Measurements from ENCODE around the gene SLC16A5.

SLC16A5 gene

GRCh38 chr17:75059369-75060345 is 28.1 kb upstream of the SLC16A5 start:
- H3K4me1 Mint-ChIP-seq (ENCODE audit: low read depth in 2 of 2): peaks cover 2 to 3% of the 10 kb centered on the region in 2 donors
- no peaks in the 10 kb centered on the region for H3K27me3 Mint-ChIP-seq
- no peak overlapping the region for H3K4me3 Mint-ChIP-seq
- H3K27ac Mint-ChIP-seq: no peak overlapping the region
- no peak for DNase-seq
- H3K9me3 Mint-ChIP-seq: no peaks in the 10 kb centered on the region
- no peak for ATAC-seq (replicated peaks)
- H3K36me3 Mint-ChIP-seq (ENCODE audit: insufficient read depth): peaks cover 69% of the 10 kb centered on the region

- Mint-ChIP-seq H3K27ac (no peak overlapping the region), H3K9me3 (no peaks in the 10 kb centered on the region)
- DNase-seq: no peak
These were observed 27.2 kb upstream of the SLC16A5 start for GRCh38 chr17:75060434-75061054.

GRCh38 chr17:75061055-75061438 is 26.7 kb upstream of the SLC16A5 start:
- DNase-seq (no peak), ATAC-seq (replicated peaks) (no peak)
- H3K9me3 Mint-ChIP-seq: no peaks in the 10 kb centered on the region
- H3K27ac Mint-ChIP-seq: peak overlapping the region in 1 of 2 donors; percentile 35
- peaks cover 2 to 3% of the 10 kb centered on the region in 2 donors for H3K4me1 Mint-ChIP-seq (ENCODE audit: low read depth in 2 of 2)
- peaks cover 64% of the 10 kb centered on the region for H3K36me3 Mint-ChIP-seq (ENCODE audit: insufficient read depth)
- H3K27me3 Mint-ChIP-seq: no peaks in the 10 kb centered on the region
- no peak overlapping the region for H3K4me3 Mint-ChIP-seq

More at GRCh38 chr17:75060434-75061054, 27.2 kb upstream of the SLC16A5 start:
- H3K4me3 Mint-ChIP-seq: no peak overlapping the region
- H3K4me1 Mint-ChIP-seq (ENCODE audit: low read depth in 2 of 2): peaks cover 2 to 3% of the 10 kb centered on the region in 2 donors
- no peaks in the 10 kb centered on the region for H3K27me3 Mint-ChIP-seq
- ATAC-seq (replicated peaks): no peak
- H3K36me3 Mint-ChIP-seq (ENCODE audit: insufficient read depth): peaks cover 69% of the 10 kb centered on the region

- Mint-ChIP-seq H3K36me3 (ENCODE audit: insufficient read depth) (peaks cover 58% of the 10 kb centered on the region), H3K27me3 (no peaks in the 10 kb centered on the region), H3K4me3 (no peak overlapping the region), H3K27ac (no peak overlapping the region), H3K9me3 (no peaks in the 10 kb centered on the region), H3K4me1 (ENCODE audit: low read depth in 2 of 2) (peaks cover 2 to 7% of the 10 kb centered on the region in 2 donors)
- no peak for ATAC-seq (replicated peaks)
- no peak for DNase-seq
These were observed 26.1 kb upstream of the SLC16A5 start for GRCh38 chr17:75061618-75062017.

GRCh38 chr17:75063201-75063600 is 24.6 kb upstream of the SLC16A5 start:
- Mint-ChIP-seq H3K27ac (no peak overlapping the region), H3K36me3 (ENCODE audit: insufficient read depth) (peaks cover 45% of the 10 kb centered on the region), H3K4me3 (no peak overlapping the region), H3K9me3 (no peaks in the 10 kb centered on the region), H3K4me1 (ENCODE audit: low read depth in 2 of 2) (peaks cover 9 to 11% of the 10 kb centered on the region in 2 donors), H3K27me3 (no peaks in the 10 kb centered on the region)
- DNase-seq: no peak
- no peak for ATAC-seq (replicated peaks)

- ATAC-seq (replicated peaks) (no peak), DNase-seq (no peak)
- no peaks in the 10 kb centered on the region for H3K27me3 Mint-ChIP-seq
- H3K9me3 Mint-ChIP-seq: no peaks in the 10 kb centered on the region
- peaks cover 45% of the 10 kb centered on the region for H3K36me3 Mint-ChIP-seq (ENCODE audit: insufficient read depth)
- H3K4me3 Mint-ChIP-seq: no peak overlapping the region
- no peak overlapping the region for H3K27ac Mint-ChIP-seq
- H3K4me1 Mint-ChIP-seq (ENCODE audit: low read depth in 2 of 2): peaks cover 9 to 11% of the 10 kb centered on the region in 2 donors
These were observed 24.1 kb upstream of the SLC16A5 start for GRCh38 chr17:75063626-75064025.

GRCh38 chr17:75064040-75064439 is 23.7 kb upstream of the SLC16A5 start:
- no peak overlapping the region for H3K27ac Mint-ChIP-seq

GRCh38 chr17:75064460-75064859 is 23.3 kb upstream of the SLC16A5 start:
- DNase-seq (no peak), ATAC-seq (replicated peaks) (no peak)
- Mint-ChIP-seq H3K27me3 (no peaks in the 10 kb centered on the region), H3K9me3 (no peaks in the 10 kb centered on the region), H3K27ac (no peak overlapping the region), H3K36me3 (ENCODE audit: insufficient read depth) (peaks cover 40% of the 10 kb centered on the region), H3K4me3 (no peak overlapping the region), H3K4me1 (ENCODE audit: low read depth in 2 of 2) (peaks cover 7 to 11% of the 10 kb centered on the region in 2 donors)

More at GRCh38 chr17:75064040-75064439, 23.7 kb upstream of the SLC16A5 start:
- ATAC-seq (replicated peaks) (no peak), DNase-seq (no peak)
- Mint-ChIP-seq H3K4me1 (ENCODE audit: low read depth in 2 of 2) (peaks cover 9 to 11% of the 10 kb centered on the region in 2 donors), H3K27me3 (no peaks in the 10 kb centered on the region), H3K4me3 (no peak overlapping the region), H3K9me3 (no peaks in the 10 kb centered on the region), H3K36me3 (ENCODE audit: insufficient read depth) (peaks cover 45% of the 10 kb centered on the region)

GRCh38 chr17:75064867-75065561 is 22.7 kb upstream of the SLC16A5 start:
- Mint-ChIP-seq H3K4me1 (ENCODE audit: low read depth in 2 of 2) (peaks cover 7 to 11% of the 10 kb centered on the region in 2 donors), H3K27ac (no peak overlapping the region), H3K36me3 (ENCODE audit: insufficient read depth) (peaks cover 35% of the 10 kb centered on the region), H3K27me3 (no peaks in the 10 kb centered on the region), H3K9me3 (no peaks in the 10 kb centered on the region), H3K4me3 (no peak overlapping the region)
- DNase-seq: no peak
- ATAC-seq (replicated peaks): no peak

GRCh38 chr17:75065562-75066151 is 22.1 kb upstream of the SLC16A5 start:
- H3K4me1 Mint-ChIP-seq (ENCODE audit: low read depth in 2 of 2): peaks cover 7 to 11% of the 10 kb centered on the region in 2 donors
- no peaks in the 10 kb centered on the region for H3K9me3 Mint-ChIP-seq
- H3K27me3 Mint-ChIP-seq: no peaks in the 10 kb centered on the region
- no peak overlapping the region for H3K4me3 Mint-ChIP-seq
- peaks cover 31% of the 10 kb centered on the region for H3K36me3 Mint-ChIP-seq (ENCODE audit: insufficient read depth)
- ATAC-seq (replicated peaks) (no peak), DNase-seq (no peak)
- H3K27ac Mint-ChIP-seq: no peak overlapping the region

- DNase-seq (no peak), ATAC-seq (replicated peaks) (peak; percentile 43)
- H3K9me3 Mint-ChIP-seq: no peaks in the 10 kb centered on the region
- H3K27me3 Mint-ChIP-seq: no peaks in the 10 kb centered on the region
- H3K36me3 Mint-ChIP-seq (ENCODE audit: insufficient read depth): peaks cover 14% of the 10 kb centered on the region
- H3K4me1 Mint-ChIP-seq (ENCODE audit: low read depth in 2 of 2): peaks cover 7 to 11% of the 10 kb centered on the region in 2 donors
- peak overlapping the region; percentile 22 to 54 for H3K27ac Mint-ChIP-seq
- H3K4me3 Mint-ChIP-seq: no peak overlapping the region
These were observed 19.9 kb upstream of the SLC16A5 start for GRCh38 chr17:75067856-75068255.

- H3K27ac Mint-ChIP-seq: no peak overlapping the region
- no peaks in the 10 kb centered on the region for H3K27me3 Mint-ChIP-seq
- no peak for DNase-seq
- ATAC-seq (replicated peaks): no peak
- no peak overlapping the region for H3K4me3 Mint-ChIP-seq
- peaks cover 6% of the 10 kb centered on the region for H3K36me3 Mint-ChIP-seq (ENCODE audit: insufficient read depth)
- H3K9me3 Mint-ChIP-seq: no peaks in the 10 kb centered on the region
- H3K4me1 Mint-ChIP-seq (ENCODE audit: low read depth in 2 of 2): peaks cover 7 to 11% of the 10 kb centered on the region in 2 donors
These were observed 19.0 kb upstream of the SLC16A5 start for GRCh38 chr17:75068750-75069149.

GRCh38 chr17:75069783-75070182 is 18.0 kb upstream of the SLC16A5 start:
- Mint-ChIP-seq H3K9me3 (no peaks in the 10 kb centered on the region), H3K4me1 (ENCODE audit: low read depth in 2 of 2) (peaks cover 7 to 9% of the 10 kb centered on the region in 2 donors), H3K36me3 (ENCODE audit: insufficient read depth) (peaks cover 3% of the 10 kb centered on the region), H3K27me3 (no peaks in the 10 kb centered on the region), H3K4me3 (no peak overlapping the region), H3K27ac (no peak overlapping the region)
- no peak for ATAC-seq (replicated peaks)
- DNase-seq: no peak
